Astrocyte (in vitro differentiated cells and primary cell): ENCODE data around the gene LGALS3. TPM values are rescaled to one million over a fixed set of nuclear protein-coding genes. Genes with fewer than 3 reads are reported as not detected.

Experiments used
- DNase-seq: peaks from one replicate; pipeline ENCODE4 v3.0.0-alpha.2; 2010; ENCODE audit warnings: low read depth
- FAIRE-seq: peaks from 2 replicates; lab custom pipeline; 2011; peaks lifted over from hg19 to GRCh38; lab: Jason Lieb, UNC
- H2AFZ ChIP-seq: 2 replicates; pipeline ENCODE4 v1.6.0; 2012; ENCODE audit warnings: low read depth, low read length, inconsistent platforms
- H3K27ac ChIP-seq: 2 replicates; pipeline ENCODE4 v1.5.1; 2011; ENCODE audit warnings: low read depth, low read length, inconsistent platforms
- H3K27me3 ChIP-seq: 2 replicates; pipeline ENCODE4 v1.6.0; 2011; ENCODE audit warnings: low read length, inconsistent platforms; ENCODE audit not compliant: insufficient read depth
- H3K36me3 ChIP-seq: 2 replicates; pipeline ENCODE4 v1.5.1; 2011; ENCODE audit warnings: low read length, inconsistent platforms; ENCODE audit not compliant: insufficient read depth
- H3K4me1 ChIP-seq: 2 replicates; pipeline ENCODE4 v1.5.1; 2011; ENCODE audit warnings: low read length, inconsistent platforms; ENCODE audit not compliant: insufficient read depth
- H3K4me2 ChIP-seq: 2 replicates; pipeline ENCODE4 v1.6.0; 2012; ENCODE audit warnings: low read length, inconsistent platforms
- H3K4me3 ChIP-seq: 2 replicates; pipeline ENCODE4 v1.5.1; 2011; ENCODE audit warnings: low read depth, mild to moderate bottlenecking, low read length, inconsistent platforms; ENCODE audit not compliant: insufficient read depth
- H3K79me2 ChIP-seq: 2 replicates; pipeline ENCODE4 v1.6.0; 2012; ENCODE audit warnings: mild to moderate bottlenecking, low read length, inconsistent platforms; ENCODE audit not compliant: insufficient read depth
- H3K9ac ChIP-seq: 2 replicates; pipeline ENCODE4 v1.6.0; 2012; ENCODE audit warnings: mild to moderate bottlenecking, low read length, inconsistent platforms
- H3K9me3 ChIP-seq: 2 replicates; pipeline ENCODE4 v1.5.1; 2012; ENCODE audit warnings: low read depth, mild to moderate bottlenecking, low read length, inconsistent platforms; ENCODE audit not compliant: insufficient read depth
- H4K20me1 ChIP-seq: 2 replicates; pipeline ENCODE4 v1.6.0; 2012; ENCODE audit warnings: low read length, inconsistent platforms; ENCODE audit not compliant: insufficient read depth
- H3K27ac Mint-ChIP-seq: one replicate; pipeline ENCODE4 v1.8.0; 2021; ENCODE audit warnings: mild to moderate bottlenecking, mixed read lengths; ENCODE audit not compliant: unreplicated experiment
- H3K27me3 Mint-ChIP-seq: one replicate; pipeline ENCODE4 v1.8.0; 2021; ENCODE audit warnings: low read depth, mixed read lengths; ENCODE audit not compliant: unreplicated experiment
- H3K36me3 Mint-ChIP-seq: one replicate; pipeline ENCODE4 v1.8.0; 2021; ENCODE audit warnings: low read depth, mixed read lengths; ENCODE audit not compliant: unreplicated experiment
- H3K4me1 Mint-ChIP-seq: one replicate; pipeline ENCODE4 v1.8.0; 2021; ENCODE audit warnings: low read depth, mixed read lengths; ENCODE audit not compliant: unreplicated experiment
- H3K4me3 Mint-ChIP-seq: one replicate; pipeline ENCODE4 v1.8.0; 2021; ENCODE audit warnings: mild to moderate bottlenecking, moderate library complexity, mixed read lengths; ENCODE audit not compliant: unreplicated experiment
- H3K9me3 Mint-ChIP-seq: one replicate; pipeline ENCODE4 v1.8.0; 2021; ENCODE audit warnings: mild to moderate bottlenecking, mixed read lengths; ENCODE audit not compliant: unreplicated experiment
- EZH2 ChIP-seq: IDR thresholded peaks from 2 replicates; pipeline ENCODE4 v1.6.1; 2012; ENCODE audit warnings: mild to moderate bottlenecking, low read length, inconsistent platforms; ENCODE audit not compliant: insufficient read depth
- total RNA-seq: library from RNA; stranded (reverse); gene quantifications from 2 replicates; pipeline ENCODE4 v1.2.1, GENCODE V29; 2021
- TF ChIP-seq, protein P1 (sequence below): IDR thresholded peaks from 2 replicates; pipeline ENCODE4 v1.5.1; 2011; ENCODE audit warnings: low read depth, mild to moderate bottlenecking, inconsistent platforms, low read length, moderate library complexity; ENCODE audit not compliant: insufficient read depth

The LGALS3 gene
- total RNA-seq, 1 donor from 2014 or later = 37.4 TPM

DNA sequence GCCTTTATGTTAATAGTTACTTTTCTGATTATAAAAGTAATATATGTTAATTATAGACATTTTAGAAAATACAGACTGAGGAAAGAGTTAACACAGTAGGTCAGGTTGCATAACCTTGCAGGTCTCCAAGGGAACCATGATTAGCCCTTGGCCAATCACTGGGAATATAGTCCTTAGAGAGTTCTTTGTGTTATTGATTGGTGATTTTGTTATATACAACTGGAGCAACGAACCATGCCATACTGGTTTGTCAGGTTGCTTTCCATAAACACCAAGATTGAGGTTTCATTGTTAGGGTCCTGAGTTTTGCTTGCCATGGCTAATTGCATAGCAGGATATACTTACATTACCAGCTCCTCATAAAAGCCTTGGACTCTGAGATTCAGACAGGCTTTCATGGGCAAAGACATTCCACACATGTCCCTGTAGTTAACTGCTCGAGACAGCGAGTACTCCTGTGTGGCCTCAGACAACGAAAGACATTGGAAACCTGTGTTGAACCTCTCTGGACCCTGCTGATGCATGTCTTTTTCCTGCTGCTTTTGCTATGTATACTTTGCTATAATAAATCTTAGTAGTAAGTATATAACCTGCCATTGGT, 43.9 kb upstream of the LGALS3 start:
- DNase-seq (no peak), FAIRE-seq (no peak)
- no peak for TF ChIP-seq EZH2
- TF ChIP-seq, protein P1, sequence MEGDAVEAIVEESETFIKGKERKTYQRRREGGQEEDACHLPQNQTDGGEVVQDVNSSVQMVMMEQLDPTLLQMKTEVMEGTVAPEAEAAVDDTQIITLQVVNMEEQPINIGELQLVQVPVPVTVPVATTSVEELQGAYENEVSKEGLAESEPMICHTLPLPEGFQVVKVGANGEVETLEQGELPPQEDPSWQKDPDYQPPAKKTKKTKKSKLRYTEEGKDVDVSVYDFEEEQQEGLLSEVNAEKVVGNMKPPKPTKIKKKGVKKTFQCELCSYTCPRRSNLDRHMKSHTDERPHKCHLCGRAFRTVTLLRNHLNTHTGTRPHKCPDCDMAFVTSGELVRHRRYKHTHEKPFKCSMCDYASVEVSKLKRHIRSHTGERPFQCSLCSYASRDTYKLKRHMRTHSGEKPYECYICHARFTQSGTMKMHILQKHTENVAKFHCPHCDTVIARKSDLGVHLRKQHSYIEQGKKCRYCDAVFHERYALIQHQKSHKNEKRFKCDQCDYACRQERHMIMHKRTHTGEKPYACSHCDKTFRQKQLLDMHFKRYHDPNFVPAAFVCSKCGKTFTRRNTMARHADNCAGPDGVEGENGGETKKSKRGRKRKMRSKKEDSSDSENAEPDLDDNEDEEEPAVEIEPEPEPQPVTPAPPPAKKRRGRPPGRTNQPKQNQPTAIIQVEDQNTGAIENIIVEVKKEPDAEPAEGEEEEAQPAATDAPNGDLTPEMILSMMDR = no peak
- Histone ChIP-seq H3K27ac (no peak overlapping the region), H4K20me1 (no peaks in the 10 kb centered on the region), H3K4me3 (no peak overlapping the region), H3K9me3 (no peaks in the 10 kb centered on the region), H3K4me1 (no peaks in the 10 kb centered on the region), H2AFZ (no peak overlapping the region), H3K27me3 (no peaks in the 10 kb centered on the region), H3K36me3 (no peaks in the 10 kb centered on the region), H3K4me2 (no peak overlapping the region), H3K79me2 (no peaks in the 10 kb centered on the region), H3K9ac (no peak overlapping the region)
- Mint-ChIP-seq H3K9me3 (no peaks in the 10 kb centered on the region), H3K27me3 (no peaks in the 10 kb centered on the region), H3K36me3 (no peaks in the 10 kb centered on the region), H3K27ac (no peak overlapping the region), H3K4me3 (no peak overlapping the region), H3K4me1 (no peaks in the 10 kb centered on the region)

DNA sequence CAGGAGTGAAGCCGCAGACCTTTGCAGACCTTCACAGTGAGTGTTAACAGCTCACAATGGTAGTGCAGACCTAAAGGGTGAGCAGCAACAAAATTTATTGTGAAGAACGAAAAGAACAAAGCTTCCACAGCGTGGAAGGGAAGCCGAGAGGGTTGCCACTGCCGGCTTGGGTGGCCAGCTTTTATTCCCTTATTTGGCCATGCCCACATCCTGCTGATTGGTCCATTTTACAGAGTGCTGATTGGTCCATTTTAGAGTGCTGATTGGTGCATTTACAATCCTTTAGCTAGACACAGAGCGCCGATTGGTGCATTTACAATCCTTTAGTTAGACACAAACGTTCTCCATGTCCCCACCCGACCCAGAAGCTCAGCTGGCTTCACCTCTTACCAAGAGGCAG, 42.1 kb upstream of the LGALS3 start:
- Mint-ChIP-seq H3K27ac (no peak overlapping the region), H3K9me3 (no peaks in the 10 kb centered on the region), H3K36me3 (no peaks in the 10 kb centered on the region), H3K4me3 (no peak overlapping the region), H3K27me3 (no peaks in the 10 kb centered on the region), H3K4me1 (no peaks in the 10 kb centered on the region)
- Histone ChIP-seq H3K9ac (no peak overlapping the region), H4K20me1 (no peaks in the 10 kb centered on the region), H3K27me3 (no peaks in the 10 kb centered on the region), H3K4me1 (no peaks in the 10 kb centered on the region), H3K36me3 (no peaks in the 10 kb centered on the region), H3K9me3 (no peaks in the 10 kb centered on the region), H2AFZ (no peak overlapping the region), H3K79me2 (no peaks in the 10 kb centered on the region), H3K4me2 (no peak overlapping the region), H3K27ac (no peak overlapping the region), H3K4me3 (no peak overlapping the region)
- DNase-seq (no peak), FAIRE-seq (no peak)
- TF ChIP-seq, protein P1 = no peak
- no peak for TF ChIP-seq EZH2

DNA sequence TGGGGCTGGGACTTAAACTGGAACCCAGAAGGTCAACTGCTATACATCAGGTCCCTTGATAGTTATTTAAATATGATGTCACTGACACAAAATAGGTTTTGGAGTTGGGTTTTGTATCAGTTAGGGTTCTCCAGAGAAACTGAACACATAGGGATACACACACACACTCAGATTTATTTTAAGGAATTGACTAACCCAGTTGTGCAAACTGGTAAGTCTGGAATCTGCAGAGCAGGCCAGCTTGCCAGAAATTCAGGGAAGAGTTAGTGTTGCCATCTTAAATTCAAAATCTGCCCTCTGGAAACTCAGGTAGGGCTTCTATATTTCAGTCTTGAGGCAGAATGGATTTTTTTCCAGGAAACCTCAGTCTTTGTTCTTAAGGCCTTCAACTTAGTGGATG, 40.7 kb upstream of the LGALS3 start:
- H3K27me3 Mint-ChIP-seq = no peaks in the 10 kb centered on the region
- no peaks in the 10 kb centered on the region for H3K4me1 ChIP-seq
- H3K4me1 Mint-ChIP-seq = no peaks in the 10 kb centered on the region
- H2AFZ ChIP-seq = no peak overlapping the region
- no peaks in the 10 kb centered on the region for H3K36me3 ChIP-seq
- H3K9ac ChIP-seq = no peak overlapping the region
- H3K27ac ChIP-seq = no peak overlapping the region
- no peak overlapping the region for H3K4me3 ChIP-seq
- FAIRE-seq = no peak
- no peak for DNase-seq
- H3K4me2 ChIP-seq = no peak overlapping the region
- H4K20me1 ChIP-seq = no peaks in the 10 kb centered on the region
- H3K4me3 Mint-ChIP-seq = no peak overlapping the region
- H3K9me3 ChIP-seq = no peaks in the 10 kb centered on the region
- no peaks in the 10 kb centered on the region for H3K27me3 ChIP-seq
- H3K36me3 Mint-ChIP-seq = no peaks in the 10 kb centered on the region
- H3K27ac Mint-ChIP-seq = no peak overlapping the region
- TF ChIP-seq EZH2 = no peak
- TF ChIP-seq, protein P1 = no peak
- no peaks in the 10 kb centered on the region for H3K79me2 ChIP-seq
- H3K9me3 Mint-ChIP-seq = no peaks in the 10 kb centered on the region
